Activated T-helper 1 cell treated with Interleukin-2 at 50 U/mL for 16 hours (primary cell): ENCODE results near the gene LRRC41.
A peak's percentile ranks its signal among the peaks of the same experiment; 100 is the strongest.
"Not testable (repeated sequence)": the region's sequence is repeated elsewhere in the genome, so short reads cannot be mapped to it uniquely, and the experiment has no call there.

ENCODE experiments used
- DNase-seq: peaks from one replicate; pipeline ENCODE4 v3.0.0-alpha.2; 2020; ENCODE audit warnings: low read depth

LRRC41 gene, protein sequence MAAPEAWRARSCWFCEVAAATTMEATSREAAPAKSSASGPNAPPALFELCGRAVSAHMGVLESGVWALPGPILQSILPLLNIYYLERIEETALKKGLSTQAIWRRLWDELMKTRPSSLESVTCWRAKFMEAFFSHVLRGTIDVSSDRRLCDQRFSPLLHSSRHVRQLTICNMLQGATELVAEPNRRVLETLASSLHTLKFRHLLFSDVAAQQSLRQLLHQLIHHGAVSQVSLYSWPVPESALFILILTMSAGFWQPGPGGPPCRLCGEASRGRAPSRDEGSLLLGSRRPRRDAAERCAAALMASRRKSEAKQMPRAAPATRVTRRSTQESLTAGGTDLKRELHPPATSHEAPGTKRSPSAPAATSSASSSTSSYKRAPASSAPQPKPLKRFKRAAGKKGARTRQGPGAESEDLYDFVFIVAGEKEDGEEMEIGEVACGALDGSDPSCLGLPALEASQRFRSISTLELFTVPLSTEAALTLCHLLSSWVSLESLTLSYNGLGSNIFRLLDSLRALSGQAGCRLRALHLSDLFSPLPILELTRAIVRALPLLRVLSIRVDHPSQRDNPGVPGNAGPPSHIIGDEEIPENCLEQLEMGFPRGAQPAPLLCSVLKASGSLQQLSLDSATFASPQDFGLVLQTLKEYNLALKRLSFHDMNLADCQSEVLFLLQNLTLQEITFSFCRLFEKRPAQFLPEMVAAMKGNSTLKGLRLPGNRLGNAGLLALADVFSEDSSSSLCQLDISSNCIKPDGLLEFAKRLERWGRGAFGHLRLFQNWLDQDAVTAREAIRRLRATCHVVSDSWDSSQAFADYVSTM

DNA sequence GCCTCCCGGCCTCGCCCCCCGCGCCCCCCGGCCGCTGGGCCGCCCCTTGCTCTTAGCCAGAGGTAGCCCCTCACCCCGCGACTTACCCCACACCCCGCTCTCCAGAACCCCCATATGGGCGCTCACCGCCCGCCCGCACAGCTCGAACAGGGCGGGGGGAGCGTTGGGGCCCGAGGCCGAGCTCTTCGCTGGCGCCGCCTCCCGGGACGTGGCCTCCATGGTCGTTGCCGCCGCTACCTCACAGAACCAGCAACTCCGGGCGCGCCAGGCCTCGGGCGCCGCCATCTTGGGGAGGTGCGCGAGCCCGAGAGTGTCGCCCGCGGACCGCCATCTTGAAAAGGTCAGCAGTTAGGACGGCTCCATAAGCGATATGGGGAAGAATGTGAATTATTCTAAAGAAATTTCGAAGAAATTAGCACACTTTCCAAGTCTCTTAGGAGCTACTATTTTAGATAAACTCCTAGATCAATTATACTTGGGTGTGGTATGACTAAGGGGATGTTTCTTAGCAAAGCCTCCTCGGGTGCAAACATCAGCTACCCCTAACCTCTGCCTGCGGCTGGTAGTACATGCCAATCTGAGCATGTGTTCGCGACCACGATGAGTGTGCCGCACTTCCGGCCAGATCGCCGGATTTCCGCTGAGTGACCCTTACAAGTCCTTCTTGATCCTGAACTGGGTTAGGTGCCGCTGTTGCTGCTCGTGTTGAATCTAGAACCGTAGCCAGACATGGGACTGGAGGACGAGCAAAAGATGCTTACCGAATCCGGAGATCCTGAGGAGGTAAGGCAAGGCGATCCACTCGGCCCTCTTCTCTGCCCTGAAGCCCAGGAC lies at the start of gene LRRC41, which contains the start of gene UQCRH:
LRRC41 (minus strand) TSS at position 579 of the 834 bp plus-strand sequence; CDS start at position 285, 294 bp downstream.
UQCRH (plus strand) TSS at position 661 of the 834 bp plus-strand sequence; CDS start at position 730, 69 bp downstream.
- DNase-seq: peak; percentile 88

DNA sequence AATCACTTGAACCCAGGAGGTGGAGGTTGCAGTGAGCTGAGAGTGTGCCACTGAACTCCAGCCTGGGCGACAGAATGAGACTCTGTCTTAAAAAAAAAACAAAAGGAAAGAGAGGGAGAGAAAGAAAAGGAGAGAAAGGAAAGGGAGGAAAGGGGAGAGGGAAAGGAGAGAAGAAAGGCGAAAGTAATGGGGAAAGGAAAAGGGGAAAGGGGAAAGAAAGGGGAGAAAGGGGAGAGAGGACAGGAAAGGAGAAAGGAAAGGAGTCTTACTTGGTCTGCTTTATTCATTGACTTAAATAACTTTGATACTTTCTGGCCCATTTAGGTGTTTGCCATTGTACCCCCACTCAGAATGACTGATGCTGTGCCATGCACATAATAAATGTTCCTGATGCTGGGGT lies 48.9 kb upstream of the LRRC41 start:
- no peak for DNase-seq

DNA sequence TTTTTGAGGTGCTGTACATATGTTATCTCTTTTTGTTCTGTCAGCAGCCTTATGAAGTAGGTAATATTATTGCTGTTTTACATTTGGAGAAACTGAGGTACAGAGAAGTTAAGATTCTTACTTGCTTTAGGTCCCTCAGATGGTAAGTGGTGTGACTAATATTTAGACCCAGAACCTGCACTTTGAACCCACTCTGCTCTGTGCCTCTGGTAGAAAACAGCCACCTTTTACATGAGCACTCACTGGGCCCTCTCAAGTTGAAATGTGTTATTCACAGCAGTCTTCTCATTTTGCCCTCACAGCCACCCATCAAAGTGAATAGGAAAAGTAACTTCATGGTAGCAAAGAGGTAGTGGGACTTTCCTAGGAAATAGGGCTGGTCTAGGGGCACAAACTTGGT lies 41.9 kb upstream of the LRRC41 start:
- no peak for DNase-seq

DNA sequence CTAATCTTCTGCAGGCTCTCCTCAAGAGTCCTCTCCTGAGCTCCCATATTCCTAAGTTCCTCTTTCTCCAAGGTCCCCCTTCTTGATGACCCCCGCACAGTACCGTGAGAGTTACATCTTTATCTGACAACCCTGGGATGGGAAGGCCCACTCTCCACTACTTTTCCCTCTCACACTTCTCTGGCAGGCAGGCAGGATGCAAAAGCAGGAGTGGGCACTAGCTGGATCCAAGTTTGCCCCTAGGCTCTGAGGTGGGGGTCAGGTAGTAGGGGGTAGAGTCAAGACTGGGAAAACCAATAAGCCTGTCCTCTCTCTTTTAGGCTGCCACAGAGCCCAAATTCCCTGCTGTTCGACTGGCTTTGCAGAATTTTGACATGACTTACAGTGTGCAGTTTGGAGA lies 41.1 kb upstream of the LRRC41 start:
- no peak for DNase-seq

DNA sequence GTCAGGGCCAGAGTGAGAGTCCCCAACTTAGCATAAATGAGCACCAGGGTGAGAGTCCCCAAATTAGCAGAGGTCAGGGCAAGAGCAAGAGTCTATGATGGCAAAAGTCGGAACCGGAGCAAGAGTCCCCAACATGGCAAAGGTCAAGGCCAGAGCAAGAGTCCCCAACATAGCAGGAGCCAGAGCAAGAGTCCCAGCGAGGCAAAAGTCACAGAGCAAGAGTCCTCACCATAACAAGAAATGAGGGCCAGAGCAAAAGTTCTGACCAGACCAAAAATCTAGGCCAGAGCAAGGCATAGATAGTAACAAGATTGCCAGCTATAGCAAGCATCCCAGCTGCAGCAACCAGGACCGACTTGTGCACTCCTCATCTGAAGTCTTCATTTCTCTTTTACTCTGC lies 40.3 kb upstream of the LRRC41 start:
- no peak for DNase-seq

DNA sequence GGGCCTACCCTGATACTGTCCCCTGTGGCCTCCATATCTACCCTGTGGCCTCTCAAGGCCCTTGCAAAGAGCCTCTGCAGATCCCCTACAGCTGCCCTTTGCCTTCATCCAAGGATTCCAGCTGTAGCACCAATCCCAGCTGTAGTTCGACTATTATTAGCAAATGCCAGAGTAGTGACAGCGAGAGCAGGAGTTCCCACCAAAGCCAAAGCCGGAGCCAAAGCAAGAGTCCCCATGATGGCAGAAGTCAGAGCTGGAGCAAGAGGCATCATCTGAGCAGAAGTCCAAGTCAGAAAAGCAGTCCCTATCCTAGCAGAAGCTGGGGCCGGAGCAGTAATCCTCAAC lies 39.9 kb upstream of the LRRC41 start:
- DNase-seq: no peak

DNA sequence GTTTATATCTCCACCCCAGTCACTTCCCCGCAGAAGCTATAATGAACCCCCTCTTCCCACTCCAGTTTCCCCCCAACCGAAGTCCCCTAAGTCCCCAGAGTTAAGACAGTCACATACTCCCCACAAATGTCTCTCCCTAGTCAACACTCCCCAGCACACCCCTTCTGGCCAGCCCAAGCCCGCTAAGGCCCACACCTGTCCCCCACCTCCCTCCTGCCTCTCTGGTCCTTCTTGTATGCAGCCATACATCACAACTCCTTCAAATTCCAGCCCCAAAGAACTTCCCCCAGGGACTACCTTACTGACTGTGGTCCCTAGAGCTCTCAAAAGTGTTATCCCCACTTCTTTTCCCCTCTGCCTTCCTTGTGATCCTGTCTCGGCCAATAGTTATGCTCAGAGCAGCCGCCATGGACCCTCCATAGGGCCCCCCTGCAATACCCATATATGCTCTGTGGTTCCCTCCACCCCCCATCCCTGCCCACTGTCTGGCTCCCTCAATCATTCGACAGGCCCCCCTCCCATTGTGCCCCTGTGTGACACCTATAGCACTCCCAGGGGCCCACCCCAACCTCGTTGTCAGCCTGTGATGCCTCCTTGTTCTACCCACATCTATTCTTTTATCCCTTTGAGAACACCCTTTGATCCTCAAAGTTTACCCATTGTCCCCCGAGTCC lies 39.4 kb upstream of the LRRC41 start:
- DNase-seq: no peak

DNA sequence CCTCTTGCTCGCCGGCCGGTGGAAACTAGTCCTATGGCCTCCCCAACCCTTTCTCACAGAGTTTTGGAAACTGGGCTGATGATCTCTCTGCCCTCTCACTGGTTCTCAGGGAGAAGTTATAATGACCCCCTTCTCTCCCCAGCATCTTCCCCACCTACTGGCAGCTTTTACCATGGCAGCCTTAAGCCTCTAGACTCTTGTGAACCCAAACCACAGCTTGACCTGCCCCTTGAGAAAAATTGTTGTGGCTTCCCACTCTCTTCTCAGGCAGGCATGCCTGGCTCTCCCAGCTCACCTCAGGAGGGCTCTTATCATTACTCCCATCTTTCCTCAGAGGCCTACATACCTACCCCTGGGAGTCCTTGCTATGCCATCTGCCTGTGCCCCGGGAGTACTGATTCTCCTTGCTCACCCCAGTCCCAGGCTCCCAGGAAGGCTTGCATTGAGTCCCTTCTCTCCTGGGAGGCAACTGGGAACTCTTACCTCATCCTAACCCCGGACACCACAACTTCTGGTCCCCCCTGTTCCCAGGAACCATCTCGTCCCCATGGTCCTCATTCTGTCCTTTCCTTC lies 38.8 kb upstream of the LRRC41 start:
- DNase-seq: no peak

DNA sequence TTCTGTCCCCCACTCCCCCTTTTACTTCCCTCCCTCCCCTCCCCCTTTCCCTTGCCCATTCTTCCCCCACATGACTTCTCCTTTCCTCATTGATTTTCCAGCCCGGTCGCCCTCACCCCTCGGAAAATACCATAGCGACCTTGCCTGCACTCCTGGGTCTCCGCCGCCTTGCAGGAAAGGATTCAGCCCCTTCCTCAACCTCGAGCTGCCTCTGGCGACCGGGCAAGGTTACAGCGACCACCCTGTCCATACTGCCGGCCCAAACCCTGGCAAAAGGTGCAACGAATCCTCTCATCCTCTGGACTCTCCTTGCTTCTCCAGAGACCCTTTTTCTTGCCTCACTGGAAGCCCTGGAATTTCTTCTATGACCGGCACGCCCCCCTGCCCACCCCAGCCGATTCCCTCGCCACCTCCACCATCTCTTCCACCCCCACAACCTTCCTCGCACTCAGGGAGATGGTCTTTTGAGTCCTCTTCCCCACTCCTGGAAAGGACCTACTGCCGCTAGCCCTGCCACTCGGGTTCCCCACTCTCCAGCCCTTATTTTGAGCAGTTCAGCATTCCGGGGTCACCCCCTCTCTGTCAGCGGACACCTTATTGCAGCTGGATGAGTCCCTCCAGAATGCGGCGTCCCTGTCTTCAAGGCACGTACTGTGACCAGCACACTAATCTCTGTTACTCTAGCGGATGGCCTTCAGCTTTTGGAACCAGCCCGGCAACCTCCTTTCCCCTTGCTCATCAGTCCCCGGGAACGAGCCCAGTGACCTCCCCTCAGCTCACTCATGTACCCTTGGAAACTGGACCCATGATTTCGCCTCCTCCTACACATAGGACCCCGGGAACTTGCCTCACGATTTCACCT lies 38.0 kb upstream of the LRRC41 start:
- DNase-seq: no peak

DNA sequence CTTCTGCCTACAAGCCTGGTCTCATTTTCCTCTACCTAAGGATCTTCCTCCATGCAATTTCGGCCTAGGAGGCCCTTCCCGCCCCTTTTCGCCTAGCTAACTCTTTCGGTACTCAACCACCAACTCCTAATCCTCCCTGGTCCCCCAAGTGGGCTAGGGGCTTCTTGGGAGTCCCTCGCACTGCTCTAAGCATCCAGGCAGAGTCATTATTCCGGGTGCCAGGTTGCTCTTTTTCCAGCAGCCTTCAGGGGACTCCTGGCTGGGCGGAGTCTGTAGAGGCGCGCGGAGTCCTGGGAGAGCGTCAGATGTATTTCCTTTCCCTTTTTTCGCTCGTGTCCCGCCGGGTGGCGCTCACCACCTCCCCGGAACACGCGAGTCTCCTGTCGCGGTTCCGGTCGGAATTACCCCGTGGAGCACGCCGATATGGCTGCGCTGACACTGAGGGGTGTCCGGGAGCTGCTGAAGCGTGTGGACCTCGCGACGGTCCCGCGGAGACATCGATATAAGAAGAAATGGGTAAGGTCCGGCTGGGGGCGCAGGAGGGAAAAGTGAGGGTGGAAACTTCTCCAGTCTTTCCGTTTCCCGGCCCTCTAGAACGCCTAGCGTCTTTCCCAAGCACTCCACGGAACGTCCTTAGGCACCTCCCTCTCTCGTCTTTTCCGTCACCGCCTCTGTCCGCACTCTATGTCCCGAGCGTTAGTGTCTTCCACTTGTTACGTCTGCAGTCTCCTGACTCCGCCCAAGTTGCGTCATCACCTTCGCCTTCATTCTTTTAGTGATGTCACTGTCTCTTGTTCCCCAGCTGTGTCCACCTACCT lies 37.2 kb upstream of the LRRC41 start, which contains the start of gene NSUN4:
NSUN4 (plus strand) TSS at position 404 of the 818 bp plus-strand sequence; CDS start at position 424, 20 bp downstream.
- DNase-seq: peak; percentile 74

DNA sequence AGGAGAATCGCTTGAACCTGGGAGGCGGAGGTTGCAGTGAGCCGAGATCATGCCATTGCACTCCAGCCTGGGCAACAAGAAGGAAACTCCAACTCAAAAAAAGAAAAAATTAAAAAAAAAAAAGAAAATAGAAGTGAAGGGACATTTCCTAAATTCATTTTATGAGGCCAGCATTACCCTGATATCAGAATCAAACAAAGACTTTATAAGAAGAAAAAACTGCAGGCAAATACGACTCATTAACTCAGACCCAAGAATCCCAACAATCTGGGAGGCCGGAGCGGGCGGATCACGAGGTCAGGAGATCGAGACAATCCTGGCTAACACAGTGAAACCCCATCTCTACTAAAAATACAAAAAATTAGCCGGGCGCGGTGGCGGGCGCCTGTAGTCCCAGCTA lies 34.0 kb upstream of the LRRC41 start:
- DNase-seq: not testable (repeated sequence)

DNA sequence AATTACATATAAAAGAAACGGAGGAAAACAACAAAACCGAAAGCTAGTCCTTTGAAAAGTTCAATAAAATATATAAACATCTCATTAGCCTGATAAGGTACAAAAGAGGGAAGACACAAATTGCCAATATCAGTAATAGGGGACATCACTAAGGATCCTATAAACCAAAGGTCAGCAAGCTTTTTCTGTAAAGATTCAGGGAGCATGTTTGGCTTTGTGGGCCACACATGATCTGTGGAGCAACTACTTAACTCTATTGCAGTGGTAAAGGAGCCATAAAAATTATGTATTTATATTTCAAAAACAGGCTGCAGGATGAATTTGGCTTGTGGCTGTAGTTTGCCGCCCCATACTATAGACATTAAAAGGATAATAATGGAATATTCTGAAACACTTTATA lies 31.7 kb upstream of the LRRC41 start:
- no peak for DNase-seq

DNA sequence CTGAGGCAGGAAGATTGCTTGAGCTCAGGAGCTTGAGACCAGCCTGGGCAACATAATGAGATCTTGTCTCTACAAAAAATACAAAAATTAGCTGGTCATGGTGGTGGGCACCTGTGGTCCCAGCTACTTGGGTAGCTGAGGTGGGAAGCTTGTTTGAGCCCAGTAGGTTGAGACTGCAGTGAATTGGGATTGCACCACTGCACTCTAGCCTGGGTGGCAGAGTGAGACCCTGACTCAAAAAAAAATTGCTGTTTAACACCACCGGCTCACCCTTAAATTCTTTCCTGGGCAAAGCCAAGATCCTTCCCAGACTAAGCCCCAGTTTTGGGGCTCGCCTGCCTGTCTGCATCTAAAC lies 30.6 kb upstream of the LRRC41 start:
- DNase-seq: no peak

DNA sequence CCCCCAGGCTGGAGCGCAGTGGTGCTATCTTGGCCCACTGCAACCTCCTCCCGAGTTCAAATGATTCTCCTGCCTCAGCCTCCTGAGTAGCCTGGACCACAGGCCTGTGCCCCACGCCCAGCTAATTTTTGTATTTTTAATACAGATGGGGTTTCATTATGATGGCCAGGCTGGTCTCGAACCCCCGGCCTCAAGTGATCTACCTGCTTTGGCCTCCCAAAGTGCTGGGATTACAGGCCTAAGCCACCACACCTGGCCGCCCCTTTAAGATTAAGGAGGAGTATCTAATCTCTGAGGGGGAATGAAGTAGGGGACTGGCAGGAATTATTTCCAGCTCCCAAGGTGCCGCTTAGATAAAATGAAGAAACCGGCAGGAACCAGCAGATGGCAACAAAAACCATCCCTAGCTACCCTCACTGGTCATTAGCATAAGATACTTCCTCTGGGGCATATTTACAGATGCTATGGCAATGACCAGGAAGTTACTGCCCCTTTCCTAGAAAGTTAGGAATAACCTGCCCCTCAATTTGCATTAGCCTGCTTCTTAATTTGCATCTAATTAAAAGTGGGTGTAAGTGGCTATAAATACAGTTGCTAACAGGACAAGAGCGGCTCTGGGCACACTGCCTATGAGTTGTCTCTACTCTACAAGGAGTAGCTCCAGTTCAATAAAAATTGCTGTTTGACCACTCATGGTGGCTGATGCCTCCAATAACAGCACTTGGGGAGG lies 30.0 kb upstream of the LRRC41 start:
- no peak for DNase-seq

DNA sequence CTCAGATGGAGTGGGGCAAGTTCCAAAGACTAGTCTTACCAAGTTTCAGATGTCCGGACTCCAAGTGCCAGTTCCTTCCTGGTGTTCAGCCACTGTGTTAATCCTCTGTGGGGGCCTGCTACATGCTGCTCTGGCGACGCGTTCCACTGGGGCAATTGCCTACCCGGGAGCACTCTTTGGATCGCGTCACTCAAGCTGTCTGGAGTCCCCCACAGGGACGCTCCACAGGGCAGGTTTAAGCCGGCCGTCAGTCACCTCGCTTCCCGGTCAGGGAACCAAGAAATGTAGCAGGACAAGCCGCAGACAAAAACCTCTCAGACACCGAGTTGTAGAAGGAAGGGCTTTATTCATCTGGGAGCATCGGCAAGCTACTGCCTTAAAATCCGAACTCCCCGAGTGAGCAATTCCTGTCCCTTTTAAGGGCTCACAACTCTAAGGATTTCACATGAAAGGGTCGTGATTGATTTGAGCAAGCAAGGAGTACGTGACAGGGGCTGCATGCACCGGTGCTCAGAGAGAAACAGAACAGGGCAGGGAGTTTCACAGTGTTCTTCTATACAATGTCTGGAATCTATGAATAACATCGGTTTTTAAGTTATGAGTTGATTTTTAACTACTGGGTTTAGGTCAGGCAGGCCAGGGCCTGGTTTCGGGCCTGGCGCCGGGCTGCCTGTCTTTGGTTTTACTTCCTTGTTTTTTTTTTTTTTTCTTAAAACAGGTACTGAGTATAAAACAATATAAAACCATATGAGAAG lies 28.5 kb upstream of the LRRC41 start:
- not testable (repeated sequence) for DNase-seq

DNA sequence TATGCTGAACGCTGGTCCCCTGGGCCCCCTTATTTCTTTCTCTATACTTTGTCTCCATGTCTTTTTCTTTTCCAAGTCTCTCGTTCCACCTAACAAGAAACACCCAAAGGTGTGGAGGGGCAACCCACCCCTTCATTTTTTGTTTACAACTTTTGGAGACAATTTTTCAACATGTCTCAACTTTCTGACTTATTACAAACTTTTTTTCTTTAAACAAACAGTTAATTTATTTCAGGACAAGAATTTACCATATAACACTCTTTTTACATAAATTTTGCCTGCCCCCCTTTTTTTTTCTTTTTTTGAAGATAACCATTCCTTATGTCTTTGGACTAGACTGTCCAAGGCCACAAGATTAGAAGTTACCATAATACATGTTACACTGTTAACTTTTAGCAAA lies 27.0 kb upstream of the LRRC41 start:
- DNase-seq: not testable (repeated sequence)

DNA sequence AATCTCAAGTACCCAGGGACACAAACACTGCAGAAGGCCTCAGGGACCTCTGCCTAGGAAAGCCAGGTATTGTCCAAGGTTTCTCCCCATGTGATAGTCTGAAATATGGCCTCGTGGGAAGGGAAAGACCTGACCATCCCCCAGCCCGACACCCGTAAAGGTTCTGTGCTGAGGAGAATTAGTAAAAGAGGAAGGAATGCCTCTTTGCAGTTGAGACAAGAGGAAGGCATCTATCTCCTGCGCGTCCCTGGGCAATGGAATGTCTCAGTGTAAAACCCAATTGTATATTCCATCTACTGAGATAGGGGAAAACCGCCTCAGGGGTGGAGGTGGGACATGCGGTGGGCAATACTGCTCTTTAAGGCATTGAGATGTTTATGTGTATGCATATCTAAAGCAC lies 26.4 kb upstream of the LRRC41 start:
- not testable (repeated sequence) for DNase-seq

DNA sequence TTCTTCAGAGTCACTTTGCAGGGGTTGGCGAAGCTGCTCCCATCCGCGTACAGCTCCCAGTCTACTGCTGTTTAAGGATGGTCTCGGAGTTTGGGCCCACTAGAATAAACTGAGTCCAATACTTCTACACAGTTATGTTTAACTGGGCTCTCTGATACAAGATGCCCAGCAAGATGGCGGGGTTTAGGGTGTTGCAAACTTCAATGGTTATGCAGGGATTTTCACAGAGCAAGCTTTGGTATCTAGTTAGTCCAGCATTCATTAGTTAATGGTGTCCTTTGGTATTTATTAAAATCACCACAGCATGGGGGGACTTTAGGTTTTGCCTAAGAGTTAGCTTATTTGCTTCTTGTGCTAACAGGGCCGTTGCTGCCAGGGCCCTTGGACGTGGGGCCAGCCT lies 24.8 kb upstream of the LRRC41 start:
- not testable (repeated sequence) for DNase-seq
